Measurements from ENCODE around the gene SLC41A2. TPM values are rescaled to one million over a fixed set of nuclear protein-coding genes. Genes with fewer than 3 reads are reported as not detected.
"Not testable (repeated sequence)": the region's sequence is repeated elsewhere in the genome, so short reads cannot be mapped to it uniquely, and the experiment has no call there.

The SLC41A2 gene
- polyA plus RNA-seq, 3 donors: 4.4 to 6.1 (median 4.9) TPM

DNA sequence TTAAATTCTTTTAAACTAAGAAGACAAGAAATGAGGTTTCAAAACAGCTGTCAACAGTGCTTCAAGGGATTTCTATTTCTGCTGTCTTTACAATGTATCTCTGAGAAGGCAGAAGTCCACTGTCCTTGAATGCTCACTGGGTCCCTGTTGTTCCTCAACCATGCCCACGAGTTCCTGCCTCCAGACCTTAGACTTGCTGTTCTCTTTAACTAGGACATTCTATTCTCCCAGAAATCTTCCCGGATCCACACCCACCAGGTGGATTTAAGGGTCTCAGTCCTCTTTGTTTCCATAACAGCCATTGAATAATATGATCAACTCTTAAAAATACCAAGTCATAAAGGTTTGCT, 6.7 kb upstream of the SLC41A2 start:
- DNase-seq: no peak

DNA sequence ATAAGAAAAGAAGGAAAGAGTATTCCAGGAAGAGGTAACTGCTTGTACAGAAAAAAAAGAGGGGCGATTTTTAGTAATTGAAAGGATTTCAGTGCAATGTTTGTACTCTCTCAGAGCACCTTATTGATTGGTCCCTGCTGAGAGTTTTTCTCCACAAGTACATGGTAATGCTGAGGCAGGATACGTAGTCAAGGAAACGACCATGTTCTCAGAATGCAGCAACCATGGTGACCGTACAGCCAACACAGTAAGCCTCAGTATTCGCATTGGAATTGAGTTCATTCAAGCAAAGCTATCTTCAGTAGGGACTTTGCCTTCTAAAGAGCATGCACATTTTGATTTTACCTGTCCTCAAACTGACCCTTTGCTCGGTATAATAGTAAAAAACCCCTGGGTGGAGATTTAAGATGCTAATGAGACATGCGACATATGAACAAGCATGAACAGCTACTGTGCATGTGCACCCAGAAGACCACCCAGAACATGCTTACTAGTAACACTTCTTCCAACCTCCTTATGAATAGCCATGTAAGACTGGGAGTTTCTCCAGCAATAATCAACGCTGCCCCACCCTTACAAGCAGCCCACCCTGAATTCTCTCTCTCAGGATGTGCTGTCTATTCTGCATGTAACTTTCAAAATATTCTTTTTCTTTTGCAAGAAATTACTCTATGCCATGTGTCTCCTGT, 6.2 kb upstream of the SLC41A2 start:
- DNase-seq: no peak

DNA sequence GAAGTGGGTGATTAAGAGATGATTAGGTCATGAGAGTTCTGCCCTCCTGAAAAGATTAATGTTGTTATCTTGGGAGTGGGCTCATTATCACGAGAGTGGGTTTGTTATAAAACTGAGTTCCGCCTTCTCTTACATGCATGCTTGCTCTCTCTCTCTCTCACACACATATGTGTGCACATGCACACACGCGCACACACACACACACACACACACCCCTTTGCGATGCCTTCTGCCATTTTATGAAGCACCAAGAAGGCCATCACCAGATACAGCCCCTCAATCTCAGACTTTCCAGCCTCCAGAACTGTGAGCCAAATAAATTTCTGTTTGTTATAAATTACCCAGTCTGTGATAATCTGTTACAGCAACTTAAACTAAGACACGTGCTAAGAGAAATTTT, 5.7 kb upstream of the SLC41A2 start:
- DNase-seq: no peak

DNA sequence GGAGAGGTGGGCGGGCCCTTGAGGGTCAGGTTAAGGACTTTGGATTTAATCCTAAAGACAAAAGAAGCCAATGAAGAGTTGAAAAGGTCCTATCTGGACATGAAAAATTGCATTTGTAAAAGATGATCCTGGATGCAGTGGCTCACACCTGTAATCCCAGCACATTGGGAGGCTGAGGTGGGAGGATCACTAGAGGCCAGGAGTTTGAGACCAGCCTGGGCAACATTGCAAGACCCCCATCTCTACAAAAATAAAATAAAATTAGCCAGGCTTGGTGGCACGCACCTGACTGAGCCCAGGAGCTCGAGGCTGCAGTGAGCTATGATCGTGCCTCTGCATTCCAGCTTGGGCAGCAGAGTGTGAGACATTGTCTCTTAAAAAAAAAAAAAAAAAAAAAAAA, 2.4 kb upstream of the SLC41A2 start:
- no peak for DNase-seq

DNA sequence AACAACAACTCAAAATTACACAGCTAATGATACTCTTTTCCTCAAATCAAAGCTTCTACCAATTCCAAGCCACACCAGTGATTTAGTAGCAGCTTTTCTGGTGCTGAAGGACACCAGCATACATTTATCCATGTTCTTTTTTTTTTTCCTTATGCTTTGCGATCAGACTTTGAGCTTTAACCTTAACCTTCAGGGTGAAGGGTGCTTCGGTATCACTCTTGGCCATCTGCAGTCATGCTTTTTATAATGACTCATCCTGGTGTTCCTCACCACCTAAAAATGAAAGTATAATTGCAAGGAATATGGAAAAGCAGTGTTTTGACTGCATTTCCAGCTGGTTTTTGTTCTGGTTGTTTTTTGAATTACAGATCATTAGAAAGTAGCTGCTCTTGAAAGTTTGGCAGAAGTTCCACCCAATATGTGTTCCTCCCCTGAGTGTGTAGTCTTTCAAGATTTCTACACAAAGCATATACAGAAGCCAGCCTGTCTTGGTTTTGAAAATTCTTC, 1.3 kb upstream of the SLC41A2 start:
- no peak for DNase-seq

DNA sequence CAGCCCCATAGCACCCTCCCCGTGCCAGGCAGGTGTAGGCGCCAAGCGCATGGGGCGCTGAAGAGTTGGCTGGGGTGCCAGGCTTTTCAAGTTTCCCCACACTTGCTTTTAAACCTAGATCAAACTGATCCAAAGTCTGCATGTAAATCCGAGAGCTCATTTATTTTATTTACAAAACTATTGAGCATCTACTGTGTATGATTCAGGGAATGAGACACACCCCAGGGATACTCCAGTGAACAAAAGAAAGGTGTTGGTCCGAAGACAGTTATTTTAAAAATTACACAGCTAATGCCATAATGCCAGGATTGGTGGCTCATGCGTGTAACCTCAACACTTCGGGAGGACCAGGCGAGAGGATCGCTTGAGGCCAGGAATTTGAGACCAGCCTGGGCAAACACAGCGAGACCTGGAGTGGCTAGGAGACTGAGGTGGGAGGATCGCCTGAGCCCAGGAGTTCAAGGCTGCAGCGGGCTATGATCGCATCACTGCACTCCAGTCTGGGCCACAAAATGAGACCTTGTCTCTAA, 780 bp upstream of the SLC41A2 start:
- DNase-seq: no peak

DNA sequence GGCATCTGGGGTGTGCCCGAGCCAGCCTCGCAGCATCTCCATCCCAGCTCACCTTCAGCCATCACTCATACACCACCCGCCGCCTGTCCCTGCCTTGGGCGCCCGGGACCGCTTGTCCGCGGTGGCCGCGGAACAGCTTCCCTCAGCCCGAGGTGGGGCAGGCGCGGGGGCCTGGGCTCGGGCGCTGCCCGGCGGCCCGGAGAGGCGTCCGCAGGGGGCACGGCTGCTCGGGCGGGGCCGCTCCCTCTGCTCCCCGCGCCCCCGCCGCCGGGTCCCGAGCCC, 430 bp downstream of the SLC41A2 start:
- no peak for DNase-seq

DNA sequence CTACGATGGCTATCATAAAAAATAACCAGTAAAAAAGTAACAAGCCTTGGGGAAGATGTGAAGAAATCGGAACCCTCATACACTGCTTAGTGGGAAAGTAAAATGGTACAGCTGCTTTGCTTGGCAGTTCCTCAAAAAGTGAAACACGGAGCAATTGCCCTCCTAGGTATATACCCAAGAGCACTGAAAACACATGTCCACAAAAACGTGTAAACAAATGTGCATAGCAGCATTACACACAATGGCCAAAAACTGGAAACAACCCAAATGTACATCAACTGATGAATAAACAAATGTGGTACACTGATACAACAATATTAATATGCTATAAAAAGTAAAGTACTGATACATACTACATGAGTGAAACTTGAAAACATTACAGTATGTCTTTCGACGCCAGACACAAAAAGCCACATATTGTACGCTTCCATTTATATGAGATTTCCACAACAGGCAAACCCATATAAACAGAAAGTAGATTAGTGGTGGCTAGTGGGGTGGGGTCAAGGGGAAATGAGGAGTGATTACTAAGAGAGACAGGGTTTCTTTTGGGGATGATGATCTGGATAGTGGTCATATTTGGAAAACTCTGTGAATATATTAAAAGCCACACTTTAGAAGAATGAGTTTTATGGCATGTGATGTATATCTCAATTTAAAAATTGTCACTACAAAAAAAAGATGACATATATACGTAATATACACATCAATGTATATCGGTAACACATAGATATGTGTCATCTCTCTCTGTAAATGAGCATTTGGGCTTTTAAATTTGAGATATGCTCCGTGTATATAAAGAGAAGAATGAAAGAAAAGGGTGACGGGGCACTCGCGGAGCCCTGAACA, 996 bp downstream of the SLC41A2 start:
- DNase-seq: no peak

DNA sequence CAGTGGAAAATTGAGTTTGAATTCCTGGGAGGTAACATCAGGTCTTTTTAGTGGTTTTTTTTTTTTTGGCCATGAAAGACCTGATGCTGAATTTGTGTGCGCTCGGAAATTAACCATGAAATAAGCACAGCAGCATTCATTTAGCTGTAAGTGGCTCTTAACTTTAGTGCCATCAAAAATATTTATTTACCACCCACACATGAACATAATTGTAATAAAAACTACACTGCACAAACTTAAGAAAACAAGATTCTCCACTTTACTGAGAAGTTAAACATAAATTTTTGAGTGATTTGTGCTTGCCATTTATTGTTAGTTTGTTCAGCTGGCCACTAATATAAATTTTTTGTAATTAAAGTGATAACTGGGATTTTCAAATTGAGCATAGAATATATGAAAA, 2.4 kb downstream of the SLC41A2 start:
- DNase-seq: no peak

DNA sequence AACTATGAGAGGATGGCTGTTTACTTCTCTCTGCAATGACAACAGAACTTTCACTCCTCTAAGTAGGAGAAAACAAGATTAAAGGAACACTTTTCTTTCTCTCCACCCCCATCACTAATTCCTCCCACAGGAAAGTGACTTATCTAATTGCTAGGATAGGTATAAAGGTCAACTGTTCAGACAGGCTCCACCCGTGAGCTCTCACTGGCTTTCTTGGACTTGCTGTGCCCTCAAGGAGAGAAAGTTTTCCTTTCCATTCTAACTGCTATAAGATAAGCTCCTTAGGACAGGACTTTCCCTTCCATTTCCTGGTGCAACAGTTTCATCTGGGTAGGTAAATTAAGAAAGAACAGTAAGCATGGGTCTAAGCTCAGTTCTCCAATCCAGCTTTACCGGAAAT, 4.8 kb downstream of the SLC41A2 start:
- DNase-seq: no peak

DNA sequence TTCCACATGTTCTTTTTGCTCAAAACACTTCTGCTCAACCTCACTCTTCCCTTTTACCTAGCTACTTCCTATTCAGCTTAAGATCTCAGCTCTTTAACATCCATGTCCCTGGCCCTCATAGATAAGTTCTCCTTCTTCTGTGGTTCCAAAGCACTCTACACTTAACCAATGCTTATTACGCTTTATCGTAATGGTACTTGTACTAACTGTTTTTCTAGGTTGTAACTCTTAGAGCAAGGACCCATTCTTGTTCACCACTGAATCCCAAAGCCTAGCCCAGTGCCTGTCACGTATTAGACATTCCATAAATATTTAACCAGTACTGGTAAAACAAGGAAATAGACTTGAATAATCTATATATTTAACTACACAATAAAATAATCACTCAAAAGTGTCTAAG, 5.3 kb downstream of the SLC41A2 start:
- no peak for DNase-seq

DNA sequence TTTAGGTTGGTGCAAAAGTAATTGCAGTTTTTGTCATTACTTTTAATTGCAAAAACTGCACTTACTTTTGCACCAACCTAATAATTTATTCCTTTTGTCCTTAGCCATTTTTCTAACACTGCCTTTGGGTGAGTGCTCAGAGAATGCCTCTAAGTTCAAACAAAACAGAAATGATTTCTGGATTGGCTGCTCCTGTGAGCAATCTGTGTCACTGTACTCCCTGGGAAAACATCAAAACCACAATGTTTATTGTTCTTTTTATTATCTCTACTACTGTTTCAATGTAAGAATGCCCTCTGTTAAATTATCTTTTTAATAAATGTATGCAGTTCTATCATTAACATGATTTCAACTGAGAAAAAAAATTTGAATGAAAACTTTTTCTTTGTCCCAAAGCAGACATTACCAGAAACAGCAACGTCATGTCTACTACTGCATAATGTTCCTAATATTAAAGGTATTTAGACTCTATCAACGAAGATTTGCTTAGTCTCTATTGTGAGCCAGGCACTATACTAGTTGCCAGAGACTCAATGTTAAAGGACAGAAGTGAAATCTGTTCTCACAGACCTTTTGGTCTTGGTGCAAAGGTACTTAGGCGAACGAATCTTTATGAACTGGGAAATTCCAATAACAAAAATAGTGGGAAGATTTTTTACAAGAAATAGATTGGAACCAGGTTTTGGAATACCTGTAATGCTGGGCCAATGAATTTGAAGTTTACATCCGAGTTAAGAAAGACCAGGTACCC, 6.2 kb downstream of the SLC41A2 start:
- no peak for DNase-seq

DNA sequence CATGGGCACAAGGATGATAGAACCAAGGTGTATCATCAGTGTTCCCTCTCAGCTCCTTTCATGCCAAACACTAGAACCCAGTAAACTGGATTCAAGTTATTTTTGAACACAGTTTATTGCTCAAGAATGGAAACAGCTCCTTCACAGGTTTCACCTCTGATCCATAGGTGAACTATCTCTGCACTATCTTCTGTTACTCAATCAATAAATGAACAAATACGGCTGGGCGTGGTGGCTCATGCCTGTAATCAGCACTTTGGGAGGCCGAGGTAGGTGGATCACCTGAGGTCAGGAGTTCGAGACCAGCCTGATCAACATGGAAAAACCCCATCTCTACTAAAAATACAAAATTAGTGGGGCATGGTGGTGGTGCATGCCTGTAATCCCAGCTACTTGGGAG, 9.4 kb downstream of the SLC41A2 start:
- not testable (repeated sequence) for DNase-seq

DNA sequence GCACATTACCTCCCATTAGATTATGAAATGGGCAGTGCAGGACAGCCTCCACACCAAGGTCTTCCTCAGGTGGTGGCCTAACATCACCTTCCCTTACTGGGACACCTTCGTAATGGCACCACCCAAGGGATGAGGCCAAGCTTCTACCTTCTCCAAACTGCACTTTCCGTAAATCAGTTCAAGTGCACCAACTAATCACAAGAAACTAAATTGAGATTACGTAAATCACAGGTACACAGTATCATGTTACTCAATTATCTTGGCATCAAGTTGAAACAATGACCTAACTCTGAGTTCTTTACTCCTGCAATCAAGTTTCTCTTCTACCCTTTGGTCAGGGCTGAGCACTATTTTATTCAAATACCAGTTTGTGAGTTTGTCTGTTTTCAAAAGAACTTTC, 13.8 kb downstream of the SLC41A2 start:
- DNase-seq: no peak

DNA sequence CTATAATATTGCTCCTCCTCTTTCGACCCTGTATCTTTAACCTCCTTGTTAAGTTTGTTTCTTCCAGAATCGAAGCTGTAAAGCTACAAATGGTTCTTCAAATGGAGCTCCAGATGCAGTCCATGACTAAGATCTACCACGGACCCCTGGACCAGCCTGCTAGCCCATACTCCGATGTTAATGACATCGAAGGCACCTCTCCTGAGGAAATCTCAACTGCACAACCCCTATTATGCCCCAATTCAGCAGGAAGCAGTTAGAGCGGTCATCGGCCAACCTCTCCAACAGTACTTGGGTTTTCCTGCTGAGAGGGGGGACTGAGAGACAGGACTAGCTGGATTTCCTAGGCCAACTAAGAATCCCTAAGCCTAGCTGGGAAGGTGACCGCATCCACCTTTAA, 14.7 kb downstream of the SLC41A2 start:
- DNase-seq: not testable (repeated sequence)

DNA sequence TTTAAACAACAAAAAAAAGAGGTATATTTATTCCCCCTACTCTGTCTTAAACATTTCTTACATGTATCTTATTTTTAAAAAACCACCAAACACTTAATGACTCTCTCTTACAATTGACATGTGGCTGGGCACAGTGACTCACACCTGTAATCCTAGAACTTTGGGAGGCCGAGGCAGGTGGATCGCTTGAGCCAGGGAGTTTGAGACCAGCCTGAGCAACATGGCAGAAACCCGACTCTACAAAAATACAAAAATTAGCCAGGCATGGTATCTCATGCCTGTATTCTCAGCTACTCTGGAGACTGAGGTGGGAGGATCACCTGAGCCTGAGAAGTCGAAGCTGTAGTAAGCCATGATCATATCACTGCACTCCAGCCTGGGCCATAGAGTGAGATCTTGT, 16.0 kb downstream of the SLC41A2 start:
- DNase-seq: no peak

DNA sequence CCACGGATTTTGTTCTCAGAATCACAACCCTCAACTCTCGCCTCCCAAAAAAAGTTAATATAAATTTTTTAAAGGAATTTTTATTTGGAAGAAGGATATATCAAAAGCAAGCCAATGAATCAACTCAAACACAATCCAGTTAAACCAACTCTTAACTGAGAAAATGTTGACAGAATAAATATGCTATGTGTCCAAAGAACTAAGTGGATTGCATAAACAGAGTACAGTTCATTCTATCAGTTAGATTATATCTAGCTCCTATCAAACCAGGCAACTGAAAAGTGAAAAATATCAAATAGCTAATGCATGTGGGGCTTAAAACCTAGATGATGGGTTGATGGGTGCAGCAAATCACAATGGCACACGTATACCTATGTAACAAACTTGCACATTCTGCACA, 16.6 kb downstream of the SLC41A2 start:
- DNase-seq: no peak

DNA sequence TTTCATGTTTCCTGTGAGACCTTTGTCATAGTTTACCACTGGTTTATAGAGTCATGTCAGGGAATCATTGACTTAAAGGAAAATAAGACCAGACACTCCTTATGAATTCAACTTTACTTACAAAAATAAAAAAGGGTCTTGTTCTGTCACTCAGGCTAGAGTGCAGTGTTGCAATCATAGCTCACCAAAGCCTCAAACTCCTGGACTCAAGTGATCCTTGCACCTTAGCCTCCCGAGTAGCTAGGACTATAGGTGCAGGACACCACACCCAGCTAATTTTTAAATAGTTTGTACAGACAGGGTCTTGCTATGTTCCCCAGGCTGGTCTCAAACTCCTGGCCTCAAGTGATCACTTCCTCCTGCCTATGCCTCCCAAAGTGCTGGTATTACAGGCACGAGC, 19.0 kb downstream of the SLC41A2 start:
- no peak for DNase-seq

DNA sequence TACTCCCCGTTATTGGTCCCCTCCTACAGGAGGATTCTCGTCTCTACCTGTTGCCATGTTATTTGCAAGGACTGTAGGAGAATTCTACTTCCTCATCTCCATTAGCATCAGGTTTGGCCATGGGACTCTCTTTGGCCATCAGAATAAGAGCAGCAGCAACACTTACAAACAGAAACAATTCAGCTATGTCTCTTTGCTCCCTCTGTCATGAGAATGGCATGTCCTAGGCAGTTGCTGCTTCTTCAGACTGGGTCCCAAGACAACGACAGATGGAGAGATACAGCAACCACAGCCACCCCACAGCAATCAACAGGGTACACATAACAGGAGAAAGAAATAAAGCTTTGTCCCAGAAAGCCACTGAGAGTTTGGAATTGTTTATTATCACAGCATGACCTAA, 19.7 kb downstream of the SLC41A2 start:
- DNase-seq: no peak

DNA sequence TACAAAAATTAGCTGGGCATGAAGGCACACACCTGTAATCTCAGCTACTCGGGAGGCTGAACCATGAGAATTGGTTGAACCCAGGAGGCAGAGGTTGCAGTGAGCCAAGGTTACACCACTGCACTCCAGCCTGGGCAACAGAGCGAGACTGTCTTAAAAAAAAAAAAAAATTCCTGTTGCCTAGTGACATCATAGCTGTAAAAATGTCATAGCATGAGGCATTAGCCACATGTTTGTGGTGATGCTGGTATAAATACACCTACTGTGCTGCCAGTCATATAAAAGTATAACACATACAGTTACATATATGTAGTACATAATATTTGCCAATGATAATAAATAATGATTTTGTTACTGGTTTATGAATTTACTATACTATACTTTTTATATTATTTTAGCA, 22.2 kb downstream of the SLC41A2 start:
- DNase-seq: no peak

DNA sequence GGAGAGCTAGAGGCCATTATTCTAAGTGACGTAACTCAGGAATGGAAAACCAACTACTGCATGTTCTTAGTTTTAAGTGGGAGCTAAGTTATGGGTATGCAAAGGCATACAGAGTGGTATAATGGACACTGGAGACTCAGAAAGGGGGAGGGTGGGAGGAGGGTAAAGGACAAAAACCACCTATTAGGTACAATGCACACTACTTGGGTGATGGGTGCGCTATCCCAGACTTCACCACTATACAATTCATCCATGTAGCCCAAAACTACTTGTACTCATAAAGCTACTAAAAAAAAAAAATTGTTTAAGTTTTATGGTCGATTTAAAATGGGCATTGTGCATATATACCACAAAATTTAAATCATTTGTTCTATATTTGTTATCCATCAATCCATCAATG, 24.3 kb downstream of the SLC41A2 start:
- no peak for DNase-seq

DNA sequence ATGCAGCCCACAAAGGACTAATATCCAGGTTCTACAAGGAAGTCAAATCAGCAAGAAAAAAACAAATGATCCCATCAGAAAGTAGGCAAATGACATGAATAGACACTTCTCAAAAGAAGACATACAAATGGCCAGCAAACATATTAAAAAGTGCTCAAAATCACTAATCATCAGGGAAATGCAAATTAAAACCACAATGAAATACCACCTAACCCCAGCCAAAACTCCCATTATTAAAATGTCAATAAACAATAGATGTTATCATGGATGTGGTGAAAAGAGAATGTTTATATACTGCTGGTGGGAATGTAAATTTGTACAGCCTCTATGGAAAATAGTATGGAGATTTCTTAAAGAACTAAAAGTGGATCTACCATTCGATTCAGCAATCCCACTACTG, 25.0 kb downstream of the SLC41A2 start:
- no peak for DNase-seq
